Measurements from ENCODE around the gene CEP44.

DNA sequence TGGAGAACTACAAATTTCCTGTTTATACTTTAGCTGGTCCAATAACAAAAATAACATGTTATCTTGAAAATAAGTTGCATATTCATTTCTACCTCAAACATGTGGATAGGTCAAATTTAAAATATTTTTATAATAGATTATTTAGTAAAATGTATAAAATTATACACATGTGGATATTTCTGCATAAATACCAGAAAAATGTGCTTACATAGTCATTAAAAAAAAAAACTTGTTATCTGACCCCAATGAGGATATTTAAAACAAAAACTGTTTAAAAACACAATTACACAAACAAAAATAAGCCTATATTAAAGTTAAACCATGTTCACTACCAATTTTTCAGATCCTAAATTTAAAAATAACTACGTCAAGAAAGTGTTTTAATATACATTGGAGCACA lies 28.3 kb upstream of the CEP44 start:
- TF ChIP-seq YY1 (IDR thresholded peaks at IDR 0.05; ENCODE audit: insufficient read depth, insufficient read length) (no peak), ZNF274 (IDR thresholded peaks at IDR 0.05; ENCODE audit: low read depth, low read length) (no peak)

Measured in NT2/D1 (cell line).